K562 (cell line): ENCODE measurements around the gene WAS. TPM values are rescaled to one million over a fixed set of nuclear protein-coding genes. Genes with fewer than 3 reads are reported as not detected.

Experiments
- CBX3 ChIP-seq, 2 experiments: IDR thresholded peaks; 1 replicate in 1 of 2; 2 replicates in 1 of 2; pipeline ENCODE4 v1.6.1; 2012; ENCODE audit warnings: inconsistent platforms in 2 of 2, low read length in 2 of 2, borderline replicate concordance in 1 of 2, control low read depth in 1 of 2
- GATAD2A ChIP-seq: fragments of 450-650 bp; IDR thresholded peaks from 2 replicates; pipeline ENCODE4 v1.6.1; 2017
- HDAC1 ChIP-seq, 2 experiments: fragments of 450-650 bp; IDR thresholded peaks; 2 replicates each; pipeline ENCODE4 v1.6.1; 2016 to 2017; ENCODE audit warnings: inconsistent platforms in 1 of 2, mild to moderate bottlenecking in 1 of 2, moderate library complexity in 1 of 2
- IRF2 ChIP-seq: sonication (generic); formaldehyde crosslinking; IDR thresholded peaks from 2 replicates; pipeline ENCODE4 v1.8.1; 2022; ENCODE audit warnings: mild to moderate bottlenecking, missing genetic modification reagents
- MEF2D ChIP-seq: conservative IDR thresholded peaks from 2 replicates; pipeline ENCODE4 v1.6.1; 2016; ENCODE audit warnings: low read depth, missing genetic modification characterization, missing compliant biosample characterization
- MTA1 ChIP-seq: fragments of 450-650 bp; IDR thresholded peaks from 2 replicates; pipeline ENCODE4 v1.6.1; 2017; ENCODE audit warnings: borderline replicate concordance
- NFIC ChIP-seq: fragments of 450-650 bp; IDR thresholded peaks from 2 replicates; pipeline ENCODE4 v1.6.1; 2017; ENCODE audit warnings: mild to moderate bottlenecking, inconsistent platforms
- PCBP2 ChIP-seq: fragments of 200-400 bp; formaldehyde crosslinking; IDR thresholded peaks from 2 replicates; pipeline ENCODE4 v1.6.1; 2018; ENCODE audit warnings: low read length, low read depth, mild to moderate bottlenecking, moderate library complexity; ENCODE audit not compliant: poor library complexity, severe bottlenecking
- PHF21A ChIP-seq: fragments of 450-650 bp; IDR thresholded peaks from 2 replicates; pipeline ENCODE4 v1.6.1; 2017; ENCODE audit warnings: low read depth, borderline replicate concordance
- RBM15 ChIP-seq: fragments of 200-400 bp; formaldehyde crosslinking; IDR thresholded peaks from 2 replicates; pipeline ENCODE4 v1.6.1; 2018; ENCODE audit warnings: mild to moderate bottlenecking, low read length, moderate library complexity; ENCODE audit not compliant: insufficient read depth
- SIN3B ChIP-seq: fragments of 450-650 bp; IDR thresholded peaks from 2 replicates; pipeline ENCODE4 v1.6.1; 2017; ENCODE audit warnings: low read depth, mild to moderate bottlenecking, moderate library complexity
- SP1 ChIP-seq: sonication (generic); formaldehyde crosslinking; IDR thresholded peaks from 2 replicates; pipeline ENCODE4 v1.8.1; 2022; ENCODE audit warnings: mild to moderate bottlenecking, missing genetic modification reagents
- SP2 ChIP-seq: IDR thresholded peaks from 2 replicates; pipeline ENCODE4 v1.6.1; 2011; ENCODE audit warnings: mild to moderate bottlenecking, low read depth, low read length, moderate library complexity; ENCODE audit not compliant: poor library complexity, severe bottlenecking; ENCODE audit errors: extremely low read depth
- TAF9B ChIP-seq: fragments of 450-650 bp; IDR thresholded peaks from 2 replicates; pipeline ENCODE4 v1.6.1; 2018; ENCODE audit warnings: mild to moderate bottlenecking; ENCODE audit not compliant: partially characterized antibody
- TCF7L2 ChIP-seq: fragments of 150-350 bp; IDR thresholded peaks from 2 replicates; pipeline ENCODE4 v1.6.1; 2016; ENCODE audit warnings: low read depth, mild to moderate bottlenecking, low read length, moderate library complexity
- ZNF436 ChIP-seq: fragments of 250-450, 450-650 bp; sonication (Bioruptor Pico); formaldehyde crosslinking; IDR thresholded peaks from 2 replicates; pipeline ENCODE4 v1.7.0; 2020; ENCODE audit warnings: mild to moderate bottlenecking
- polyA plus RNA-seq, 8 experiments: library from polyadenylated mRNA; depleted of rRNA in 4 of 8; stranded (reverse) in 5 of 8; unstranded in 3 of 8; fragments of >200 nt; fragmentation: Nextera tagmentation in 2 of 8; fragmentation: Illumina TruSeq in 1 of 8; extraction: Ambion mirVana in 2 of 8; extraction: Trizol in 1 of 8; gene quantifications; 2 replicates each; pipeline versions ENCODE4 v1.2.1 to v1.2.3, GENCODE V29; 2011 to 2014; ENCODE audit warnings: inconsistent platforms in 1 of 8, missing spikeins in 1 of 8
- total RNA-seq, 7 experiments: library from RNA; depleted of rRNA in 6 of 7; stranded (reverse); fragments of >200 nt in 6 of 7; fragmentation: Illumina TruSeq in 2 of 7; extraction: Trizol in 2 of 7; gene quantifications; 2 replicates each; pipeline versions ENCODE4 v1.2.1 to v1.2.3, GENCODE V29; 2011 to 2021; ENCODE audit warnings: low replicate concordance in 1 of 7
- TF ChIP-seq, protein P1 (sequence below), 2 experiments: IDR thresholded peaks; 2 replicates each; pipeline ENCODE4 v1.6.1; 2012; ENCODE audit warnings: improper control_type of control experiment in 2 of 2, low read depth in 2 of 2, low read length in 2 of 2, borderline replicate concordance in 1 of 2
- TF ChIP-seq, protein P2 (sequence below), 2 experiments: fragments of 450-650 bp in 1 of 2; IDR thresholded peaks; 2 replicates each; pipeline ENCODE4 v1.6.1; 2011 to 2017; ENCODE audit warnings: low read depth in 2 of 2, antibody characterized with exemption in 1 of 2, borderline replicate concordance in 1 of 2, low read length in 1 of 2, mild to moderate bottlenecking in 1 of 2, mixed read lengths in 1 of 2; ENCODE audit not compliant: control insufficient read depth in 1 of 2
- TF ChIP-seq, protein P3 (sequence below), 3 experiments: IDR thresholded peaks in 2 of 3; conservative IDR thresholded peaks in 1 of 3; 2 replicates each; pipeline ENCODE4 v1.5.1; 2011 to 2012; ENCODE audit warnings: low read length in 3 of 3, mild to moderate bottlenecking in 3 of 3, control low read depth in 2 of 3, improper control_type of control experiment in 1 of 3, inconsistent platforms in 1 of 3, low read depth in 1 of 3, mixed read lengths in 1 of 3, moderate library complexity in 1 of 3; ENCODE audit not compliant: insufficient read depth in 2 of 3

Gene WAS
- total and polyA plus RNA-seq, 9 of the 15 experiments (the other 6 are each of a cell fraction or from before 2014, with no cell fraction given): 0.11 to 16.1 (median 3.8) TPM

DNA sequence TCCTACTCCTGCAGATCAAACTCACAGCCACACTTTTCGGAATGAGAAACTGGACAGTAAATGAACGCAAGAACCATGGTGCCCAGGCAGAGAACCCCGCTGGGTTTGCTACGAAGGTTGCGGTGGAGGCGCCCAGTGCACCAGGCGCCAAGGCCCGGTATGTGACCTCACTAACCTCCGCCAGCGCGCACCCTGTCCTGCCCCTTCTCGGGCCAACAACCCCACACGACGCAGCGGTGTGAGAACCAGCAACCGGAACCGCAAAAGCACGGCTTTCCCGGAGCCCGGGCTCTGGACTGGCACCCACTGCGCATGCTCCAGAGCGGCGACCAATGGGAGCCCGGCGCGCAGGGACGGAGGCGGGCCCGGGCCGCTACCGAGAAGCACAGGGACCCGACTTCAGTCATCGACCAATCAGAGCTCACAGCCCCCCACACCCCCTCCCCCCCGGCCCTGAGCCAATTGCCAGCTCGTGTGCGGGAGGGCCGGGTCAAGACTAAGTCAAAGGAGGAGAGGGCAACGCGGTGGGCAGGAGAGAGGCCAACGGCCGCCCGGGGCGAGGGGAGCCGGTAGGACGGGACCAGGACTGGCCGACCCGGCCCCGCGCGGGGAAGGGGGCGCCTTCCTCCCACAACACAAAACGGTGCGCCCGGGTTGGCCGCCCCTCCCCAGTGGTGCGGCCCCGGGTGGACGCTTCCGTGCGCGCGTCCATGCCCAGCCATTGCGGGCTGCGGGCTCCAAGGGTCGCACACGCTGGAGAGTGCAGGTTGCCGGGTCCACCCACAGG is 7.3 kb upstream of the WAS start (continued):
- TF ChIP-seq MTA1: no peak
- TF ChIP-seq ZNF436 (CRISPR knock-in tag): no peak
- TF ChIP-seq GATAD2A: no peak
- no peak for TF ChIP-seq HDAC1 (IDR thresholded peaks at IDR 0.05)
- TF ChIP-seq, protein P1, sequence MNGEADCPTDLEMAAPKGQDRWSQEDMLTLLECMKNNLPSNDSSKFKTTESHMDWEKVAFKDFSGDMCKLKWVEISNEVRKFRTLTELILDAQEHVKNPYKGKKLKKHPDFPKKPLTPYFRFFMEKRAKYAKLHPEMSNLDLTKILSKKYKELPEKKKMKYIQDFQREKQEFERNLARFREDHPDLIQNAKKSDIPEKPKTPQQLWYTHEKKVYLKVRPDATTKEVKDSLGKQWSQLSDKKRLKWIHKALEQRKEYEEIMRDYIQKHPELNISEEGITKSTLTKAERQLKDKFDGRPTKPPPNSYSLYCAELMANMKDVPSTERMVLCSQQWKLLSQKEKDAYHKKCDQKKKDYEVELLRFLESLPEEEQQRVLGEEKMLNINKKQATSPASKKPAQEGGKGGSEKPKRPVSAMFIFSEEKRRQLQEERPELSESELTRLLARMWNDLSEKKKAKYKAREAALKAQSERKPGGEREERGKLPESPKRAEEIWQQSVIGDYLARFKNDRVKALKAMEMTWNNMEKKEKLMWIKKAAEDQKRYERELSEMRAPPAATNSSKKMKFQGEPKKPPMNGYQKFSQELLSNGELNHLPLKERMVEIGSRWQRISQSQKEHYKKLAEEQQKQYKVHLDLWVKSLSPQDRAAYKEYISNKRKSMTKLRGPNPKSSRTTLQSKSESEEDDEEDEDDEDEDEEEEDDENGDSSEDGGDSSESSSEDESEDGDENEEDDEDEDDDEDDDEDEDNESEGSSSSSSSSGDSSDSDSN (IDR thresholded peaks at IDR 0.05; ENCODE audit: borderline replicate concordance in 1 of 2, low read depth in 2 of 2, low read length in 2 of 2): no peak
- TF ChIP-seq, protein P2, sequence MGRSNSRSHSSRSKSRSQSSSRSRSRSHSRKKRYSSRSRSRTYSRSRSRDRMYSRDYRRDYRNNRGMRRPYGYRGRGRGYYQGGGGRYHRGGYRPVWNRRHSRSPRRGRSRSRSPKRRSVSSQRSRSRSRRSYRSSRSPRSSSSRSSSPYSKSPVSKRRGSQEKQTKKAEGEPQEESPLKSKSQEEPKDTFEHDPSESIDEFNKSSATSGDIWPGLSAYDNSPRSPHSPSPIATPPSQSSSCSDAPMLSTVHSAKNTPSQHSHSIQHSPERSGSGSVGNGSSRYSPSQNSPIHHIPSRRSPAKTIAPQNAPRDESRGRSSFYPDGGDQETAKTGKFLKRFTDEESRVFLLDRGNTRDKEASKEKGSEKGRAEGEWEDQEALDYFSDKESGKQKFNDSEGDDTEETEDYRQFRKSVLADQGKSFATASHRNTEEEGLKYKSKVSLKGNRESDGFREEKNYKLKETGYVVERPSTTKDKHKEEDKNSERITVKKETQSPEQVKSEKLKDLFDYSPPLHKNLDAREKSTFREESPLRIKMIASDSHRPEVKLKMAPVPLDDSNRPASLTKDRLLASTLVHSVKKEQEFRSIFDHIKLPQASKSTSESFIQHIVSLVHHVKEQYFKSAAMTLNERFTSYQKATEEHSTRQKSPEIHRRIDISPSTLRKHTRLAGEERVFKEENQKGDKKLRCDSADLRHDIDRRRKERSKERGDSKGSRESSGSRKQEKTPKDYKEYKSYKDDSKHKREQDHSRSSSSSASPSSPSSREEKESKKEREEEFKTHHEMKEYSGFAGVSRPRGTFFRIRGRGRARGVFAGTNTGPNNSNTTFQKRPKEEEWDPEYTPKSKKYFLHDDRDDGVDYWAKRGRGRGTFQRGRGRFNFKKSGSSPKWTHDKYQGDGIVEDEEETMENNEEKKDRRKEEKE (IDR thresholded peaks at IDR 0.05; ENCODE audit: borderline replicate concordance in 1 of 2, control insufficient read depth in 1 of 2, low read depth in 2 of 2, low read length in 1 of 2): peak in 1 of 2 experiments; percentile 68; a peak in 1 of 4 replicates
- peak; percentile 10; the same call in 1 of the 2 replicates for TF ChIP-seq SIN3B
- no peak for TF ChIP-seq PHF21A
- no peak for TF ChIP-seq CBX3 (IDR thresholded peaks at IDR 0.05; ENCODE audit: borderline replicate concordance in 1 of 2, low read length in 2 of 2)
- peak; percentile 46 for TF ChIP-seq TAF9B
- TF ChIP-seq, protein P3, sequence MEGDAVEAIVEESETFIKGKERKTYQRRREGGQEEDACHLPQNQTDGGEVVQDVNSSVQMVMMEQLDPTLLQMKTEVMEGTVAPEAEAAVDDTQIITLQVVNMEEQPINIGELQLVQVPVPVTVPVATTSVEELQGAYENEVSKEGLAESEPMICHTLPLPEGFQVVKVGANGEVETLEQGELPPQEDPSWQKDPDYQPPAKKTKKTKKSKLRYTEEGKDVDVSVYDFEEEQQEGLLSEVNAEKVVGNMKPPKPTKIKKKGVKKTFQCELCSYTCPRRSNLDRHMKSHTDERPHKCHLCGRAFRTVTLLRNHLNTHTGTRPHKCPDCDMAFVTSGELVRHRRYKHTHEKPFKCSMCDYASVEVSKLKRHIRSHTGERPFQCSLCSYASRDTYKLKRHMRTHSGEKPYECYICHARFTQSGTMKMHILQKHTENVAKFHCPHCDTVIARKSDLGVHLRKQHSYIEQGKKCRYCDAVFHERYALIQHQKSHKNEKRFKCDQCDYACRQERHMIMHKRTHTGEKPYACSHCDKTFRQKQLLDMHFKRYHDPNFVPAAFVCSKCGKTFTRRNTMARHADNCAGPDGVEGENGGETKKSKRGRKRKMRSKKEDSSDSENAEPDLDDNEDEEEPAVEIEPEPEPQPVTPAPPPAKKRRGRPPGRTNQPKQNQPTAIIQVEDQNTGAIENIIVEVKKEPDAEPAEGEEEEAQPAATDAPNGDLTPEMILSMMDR (IDR thresholded peaks at IDR 0.05 in 2 of 3, conservative IDR thresholded peaks at IDR 0.05 in 1 of 3; ENCODE audit: insufficient read depth in 2 of 3, low read depth in 1 of 3, low read length in 3 of 3): no peak
- TF ChIP-seq SP2: peak; percentile 30
- no peak for TF ChIP-seq IRF2
- TF ChIP-seq SP1 (CRISPR knock-in tag): 0 out of 2 replicates have a peak, but pooled peaks have one; percentile 10
- no peak for TF ChIP-seq MEF2D (tag)
- TF ChIP-seq PCBP2: no peak
- TF ChIP-seq NFIC: peak; percentile 69
- TF ChIP-seq TCF7L2: peak; percentile 56
- no peak for TF ChIP-seq RBM15
